Stimulated activated CD8-positive, alpha-beta memory T cell treated with anti-CD3 and anti-CD28 coated beads, Interleukin-15, amount 100 ng/mL, for 1 hour (primary cell): ENCODE results near the gene CDO1.

Experiments used
- DNase-seq: peaks from one replicate; pipeline ENCODE4 v3.0.0-alpha.2; 2020; ENCODE audit warnings: low read depth

CDO1 gene

GRCh38 chr5:115785381-115786065 is 30.9 kb downstream of the CDO1 start:
- DNase-seq, result no peak

- no peak for DNase-seq
These were observed 38.0 kb downstream of the CDO1 start for GRCh38 chr5:115778417-115778816.

- no peak for DNase-seq
These were observed 39.5 kb downstream of the CDO1 start for GRCh38 chr5:115776989-115777388.

GRCh38 chr5:115775999-115776398 is 40.5 kb downstream of the CDO1 start:
- DNase-seq, result no peak

- DNase-seq, result no peak
These were observed 41.8 kb downstream of the CDO1 start for GRCh38 chr5:115774684-115775083.

GRCh38 chr5:115772731-115773475 is 43.6 kb downstream of the CDO1 start:
- no peak for DNase-seq

- no peak for DNase-seq
These were observed 46.0 kb downstream of the CDO1 start for GRCh38 chr5:115770466-115770865.

- no peak for DNase-seq
These were observed 49.0 kb downstream of the CDO1 start for GRCh38 chr5:115767424-115767823.

GRCh38 chr5:115766608-115767007 is 49.9 kb downstream of the CDO1 start:
- no peak for DNase-seq

- no peak for DNase-seq
These were observed 58.1 kb downstream of the CDO1 start for GRCh38 chr5:115758356-115758755.

GRCh38 chr5:115755675-115756074 is 60.8 kb downstream of the CDO1 start:
- no peak for DNase-seq
